K562 (cell line): ENCODE results near the gene LHFPL5. TPM values are rescaled to one million over a fixed set of nuclear protein-coding genes. Genes with fewer than 3 reads are reported as not detected.

Experiments used
- ARNT ChIP-seq, 2 experiments: fragments of 450-650 bp; IDR thresholded peaks; 2 replicates each; pipeline ENCODE4 v1.6.1; 2016; ENCODE audit warnings: mild to moderate bottlenecking in 1 of 2
- CREBBP ChIP-seq: IDR thresholded peaks from one replicate; pipeline ENCODE4 v1.6.1; 2012; ENCODE audit warnings: low read depth, mild to moderate bottlenecking, control low read depth, inconsistent platforms, low read length
- XRCC4 ChIP-seq: IDR thresholded peaks from one replicate; pipeline ENCODE4 v1.6.1; 2011; ENCODE audit not compliant: insufficient read depth, insufficient read length; ENCODE audit errors: extremely low read depth
- ZFP30 ChIP-seq: fragments of 250-450 bp; sonication (Bioruptor Pico); IDR thresholded peaks from 2 replicates; pipeline ENCODE4 v1.8.0; 2022; ENCODE audit warnings: moderate library complexity, mild to moderate bottlenecking, inconsistent platforms, borderline replicate concordance
- polyA plus RNA-seq, 8 experiments: library from polyadenylated mRNA; depleted of rRNA in 4 of 8; stranded (reverse) in 5 of 8; unstranded in 3 of 8; fragments of >200 nt; fragmentation: Nextera tagmentation in 2 of 8; fragmentation: Illumina TruSeq in 1 of 8; extraction: Ambion mirVana in 2 of 8; extraction: Trizol in 1 of 8; gene quantifications; 2 replicates each; pipeline versions ENCODE4 v1.2.1 to v1.2.3, GENCODE V29; 2011 to 2014; ENCODE audit warnings: inconsistent platforms in 1 of 8, missing spikeins in 1 of 8
- total RNA-seq, 7 experiments: library from RNA; depleted of rRNA in 6 of 7; stranded (reverse); fragments of >200 nt in 6 of 7; fragmentation: Illumina TruSeq in 2 of 7; extraction: Trizol in 2 of 7; gene quantifications; 2 replicates each; pipeline versions ENCODE4 v1.2.1 to v1.2.3, GENCODE V29; 2011 to 2021; ENCODE audit warnings: low replicate concordance in 1 of 7
- TF ChIP-seq, protein P1 (sequence below): fragments of 200-600 bp; sonication (generic); IDR thresholded peaks from one replicate; pipeline ENCODE4 v1.6.1; 2012; ENCODE audit warnings: mild to moderate bottlenecking, low read depth, low read length, inconsistent platforms

The LHFPL5 gene
- total and polyA plus RNA-seq, 9 of the 15 experiments (the other 6 are each of a cell fraction or from before 2014, with no cell fraction given): not detected

GRCh38 chr6:35797837-35798526 lies 7.2 kb upstream of the LHFPL5 start (continued):
- TF ChIP-seq, protein P1, sequence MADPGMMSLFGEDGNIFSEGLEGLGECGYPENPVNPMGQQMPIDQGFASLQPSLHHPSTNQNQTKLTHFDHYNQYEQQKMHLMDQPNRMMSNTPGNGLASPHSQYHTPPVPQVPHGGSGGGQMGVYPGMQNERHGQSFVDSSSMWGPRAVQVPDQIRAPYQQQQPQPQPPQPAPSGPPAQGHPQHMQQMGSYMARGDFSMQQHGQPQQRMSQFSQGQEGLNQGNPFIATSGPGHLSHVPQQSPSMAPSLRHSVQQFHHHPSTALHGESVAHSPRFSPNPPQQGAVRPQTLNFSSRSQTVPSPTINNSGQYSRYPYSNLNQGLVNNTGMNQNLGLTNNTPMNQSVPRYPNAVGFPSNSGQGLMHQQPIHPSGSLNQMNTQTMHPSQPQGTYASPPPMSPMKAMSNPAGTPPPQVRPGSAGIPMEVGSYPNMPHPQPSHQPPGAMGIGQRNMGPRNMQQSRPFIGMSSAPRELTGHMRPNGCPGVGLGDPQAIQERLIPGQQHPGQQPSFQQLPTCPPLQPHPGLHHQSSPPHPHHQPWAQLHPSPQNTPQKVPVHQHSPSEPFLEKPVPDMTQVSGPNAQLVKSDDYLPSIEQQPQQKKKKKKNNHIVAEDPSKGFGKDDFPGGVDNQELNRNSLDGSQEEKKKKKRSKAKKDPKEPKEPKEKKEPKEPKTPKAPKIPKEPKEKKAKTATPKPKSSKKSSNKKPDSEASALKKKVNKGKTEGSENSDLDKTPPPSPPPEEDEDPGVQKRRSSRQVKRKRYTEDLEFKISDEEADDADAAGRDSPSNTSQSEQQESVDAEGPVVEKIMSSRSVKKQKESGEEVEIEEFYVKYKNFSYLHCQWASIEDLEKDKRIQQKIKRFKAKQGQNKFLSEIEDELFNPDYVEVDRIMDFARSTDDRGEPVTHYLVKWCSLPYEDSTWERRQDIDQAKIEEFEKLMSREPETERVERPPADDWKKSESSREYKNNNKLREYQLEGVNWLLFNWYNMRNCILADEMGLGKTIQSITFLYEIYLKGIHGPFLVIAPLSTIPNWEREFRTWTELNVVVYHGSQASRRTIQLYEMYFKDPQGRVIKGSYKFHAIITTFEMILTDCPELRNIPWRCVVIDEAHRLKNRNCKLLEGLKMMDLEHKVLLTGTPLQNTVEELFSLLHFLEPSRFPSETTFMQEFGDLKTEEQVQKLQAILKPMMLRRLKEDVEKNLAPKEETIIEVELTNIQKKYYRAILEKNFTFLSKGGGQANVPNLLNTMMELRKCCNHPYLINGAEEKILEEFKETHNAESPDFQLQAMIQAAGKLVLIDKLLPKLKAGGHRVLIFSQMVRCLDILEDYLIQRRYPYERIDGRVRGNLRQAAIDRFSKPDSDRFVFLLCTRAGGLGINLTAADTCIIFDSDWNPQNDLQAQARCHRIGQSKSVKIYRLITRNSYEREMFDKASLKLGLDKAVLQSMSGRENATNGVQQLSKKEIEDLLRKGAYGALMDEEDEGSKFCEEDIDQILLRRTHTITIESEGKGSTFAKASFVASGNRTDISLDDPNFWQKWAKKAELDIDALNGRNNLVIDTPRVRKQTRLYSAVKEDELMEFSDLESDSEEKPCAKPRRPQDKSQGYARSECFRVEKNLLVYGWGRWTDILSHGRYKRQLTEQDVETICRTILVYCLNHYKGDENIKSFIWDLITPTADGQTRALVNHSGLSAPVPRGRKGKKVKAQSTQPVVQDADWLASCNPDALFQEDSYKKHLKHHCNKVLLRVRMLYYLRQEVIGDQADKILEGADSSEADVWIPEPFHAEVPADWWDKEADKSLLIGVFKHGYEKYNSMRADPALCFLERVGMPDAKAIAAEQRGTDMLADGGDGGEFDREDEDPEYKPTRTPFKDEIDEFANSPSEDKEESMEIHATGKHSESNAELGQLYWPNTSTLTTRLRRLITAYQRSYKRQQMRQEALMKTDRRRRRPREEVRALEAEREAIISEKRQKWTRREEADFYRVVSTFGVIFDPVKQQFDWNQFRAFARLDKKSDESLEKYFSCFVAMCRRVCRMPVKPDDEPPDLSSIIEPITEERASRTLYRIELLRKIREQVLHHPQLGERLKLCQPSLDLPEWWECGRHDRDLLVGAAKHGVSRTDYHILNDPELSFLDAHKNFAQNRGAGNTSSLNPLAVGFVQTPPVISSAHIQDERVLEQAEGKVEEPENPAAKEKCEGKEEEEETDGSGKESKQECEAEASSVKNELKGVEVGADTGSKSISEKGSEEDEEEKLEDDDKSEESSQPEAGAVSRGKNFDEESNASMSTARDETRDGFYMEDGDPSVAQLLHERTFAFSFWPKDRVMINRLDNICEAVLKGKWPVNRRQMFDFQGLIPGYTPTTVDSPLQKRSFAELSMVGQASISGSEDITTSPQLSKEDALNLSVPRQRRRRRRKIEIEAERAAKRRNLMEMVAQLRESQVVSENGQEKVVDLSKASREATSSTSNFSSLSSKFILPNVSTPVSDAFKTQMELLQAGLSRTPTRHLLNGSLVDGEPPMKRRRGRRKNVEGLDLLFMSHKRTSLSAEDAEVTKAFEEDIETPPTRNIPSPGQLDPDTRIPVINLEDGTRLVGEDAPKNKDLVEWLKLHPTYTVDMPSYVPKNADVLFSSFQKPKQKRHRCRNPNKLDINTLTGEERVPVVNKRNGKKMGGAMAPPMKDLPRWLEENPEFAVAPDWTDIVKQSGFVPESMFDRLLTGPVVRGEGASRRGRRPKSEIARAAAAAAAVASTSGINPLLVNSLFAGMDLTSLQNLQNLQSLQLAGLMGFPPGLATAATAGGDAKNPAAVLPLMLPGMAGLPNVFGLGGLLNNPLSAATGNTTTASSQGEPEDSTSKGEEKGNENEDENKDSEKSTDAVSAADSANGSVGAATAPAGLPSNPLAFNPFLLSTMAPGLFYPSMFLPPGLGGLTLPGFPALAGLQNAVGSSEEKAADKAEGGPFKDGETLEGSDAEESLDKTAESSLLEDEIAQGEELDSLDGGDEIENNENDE: no peak
- TF ChIP-seq CREBBP (no peak), XRCC4 (no peak), ZFP30 (no peak), ARNT (IDR thresholded peaks at IDR 0.05) (no peak)
